A549 (cell line): Measurements from ENCODE around the gene CRYGA. TPM values are rescaled to one million over a fixed set of nuclear protein-coding genes. Genes with fewer than 3 reads are reported as not detected.

Experiments
- ATAC-seq, 2 experiments: fragments of 200-7000 bp in 1 of 2; fragments of >200 bp in 1 of 2; cut with Nextera tagmentation in 1 of 2; cut with Tn5 transposase in 1 of 2; 3 replicates each; pipeline versions ENCODE4 v1.8.0 to v1.9.1; 2018 to 2020; ENCODE audit warnings: mild to moderate bottlenecking in 1 of 2, moderate library complexity in 1 of 2
- CTCF ChIA-PET: fragments of 300-600 bp; sonication (Branson Sonifier 250); formaldehyde crosslinking; extraction: SDS; loops from one replicate; lab custom pipeline; 2021; ENCODE audit warnings: antibody characterized with exemption, inconsistent platforms; lab: Yijun Ruan, JAX
- POLR2A ChIA-PET: fragments of 350-600 bp; formaldehyde crosslinking; extraction: SDS; loops from one replicate; lab custom pipeline; 2021; ENCODE audit warnings: antibody characterized with exemption, inconsistent platforms; lab: Yijun Ruan, JAX
- DNase-seq, 2 experiments: peaks; one replicate each; pipeline versions ENCODE4 v3.0.0 to v3.0.0-alpha.2; 2011 to 2016; ENCODE audit warnings: low read depth in 1 of 2, low spot score in 1 of 2
- FAIRE-seq: peaks from 2 replicates; lab custom pipeline; 2011; peaks lifted over from hg19 to GRCh38; lab: Jason Lieb, UNC
- H3K27ac ChIP-seq, 2 experiments: fragments of >200 bp; sonication (Bioruptor Twin); formaldehyde crosslinking; 3 replicates each; pipeline ENCODE4 v1.5.1; 2016 to 2017
- H3K4me1 ChIP-seq: fragments of >200 bp; sonication (Bioruptor Twin); formaldehyde crosslinking; 3 replicates; pipeline ENCODE4 v1.6.1; 2016
- H3K4me2 ChIP-seq: fragments of >200 bp; sonication (Bioruptor Twin); formaldehyde crosslinking; 3 replicates; pipeline ENCODE4 v1.6.1; 2016
- H3K4me3 ChIP-seq: fragments of >200 bp; sonication (Bioruptor Twin); formaldehyde crosslinking; 3 replicates; pipeline ENCODE4 v1.5.1; 2016
- H3K9me3 ChIP-seq: fragments of >200 bp; sonication (Bioruptor Twin); formaldehyde crosslinking; 3 replicates; pipeline ENCODE4 v1.6.1; 2016
- CBX2 ChIP-seq: fragments of 200-600 bp; sonication (generic); IDR thresholded peaks from 2 replicates; pipeline ENCODE4 v1.6.1; 2016; ENCODE audit warnings: low read depth, mild to moderate bottlenecking, borderline replicate concordance
- CHD2 ChIP-seq: fragments of 150-350 bp; IDR thresholded peaks from 2 replicates; pipeline ENCODE4 v1.6.1; 2014; ENCODE audit warnings: low read length; ENCODE audit not compliant: partially characterized antibody
- FOSB ChIP-seq: fragments of 250-450 bp; sonication (Bioruptor Pico); IDR thresholded peaks from 2 replicates; pipeline ENCODE4 v1.5.0; 2020; ENCODE audit warnings: mild to moderate bottlenecking, moderate library complexity
- HOXB5 ChIP-seq: fragments of 250-450 bp; sonication (Bioruptor Pico); IDR thresholded peaks from 2 replicates; pipeline ENCODE4 v1.5.0; 2020; ENCODE audit warnings: mild to moderate bottlenecking, moderate library complexity
- JUNB ChIP-seq: fragments of >200 bp; sonication (Bioruptor Twin); formaldehyde crosslinking; IDR thresholded peaks from 2 replicates; pipeline ENCODE4 v1.6.1; 2016
- MAFK ChIP-seq: fragments of 450-650 bp; IDR thresholded peaks from 2 replicates; pipeline ENCODE4 v1.6.1; 2014; ENCODE audit not compliant: partially characterized antibody
- NFE2L2 ChIP-seq: fragments of 150-350 bp; conservative IDR thresholded peaks from 2 replicates; pipeline ENCODE4 v1.6.1; 2014; ENCODE audit warnings: low read length
- POLR2AphosphoS2 ChIP-seq: conservative IDR thresholded peaks from 2 replicates; pipeline ENCODE4 v1.6.1; 2012; ENCODE audit warnings: low read length, improper control_type of control experiment, inconsistent platforms
- RCOR1 ChIP-seq: fragments of 150-350 bp; IDR thresholded peaks from 2 replicates; pipeline ENCODE4 v1.6.1; 2014; ENCODE audit warnings: antibody characterized with exemption, low read length, low read depth
- TFCP2L1 ChIP-seq: fragments of 250-450 bp; sonication (Bioruptor Pico); IDR thresholded peaks from 2 replicates; pipeline ENCODE4 v1.5.0; 2021; ENCODE audit warnings: mild to moderate bottlenecking
- ZNF302 ChIP-seq: fragments of 250-450 bp; sonication (Bioruptor Pico); IDR thresholded peaks from 2 replicates; pipeline ENCODE4 v1.9.0; 2021; ENCODE audit warnings: inconsistent platforms, mild to moderate bottlenecking, moderate library complexity
- WGBS: methylation state at CpG from one replicate; pipeline ENCODE4 v1.1.6; 2017; ENCODE audit errors: missing lambda C conversion rate; 5-methylcytosine and 5-hydroxymethylcytosine counted together
- polyA minus RNA-seq: library from RNA; depleted of rRNA, polyadenylated mRNA; stranded (reverse); fragments of >200 nt; gene quantifications from 2 replicates; pipeline ENCODE4 v1.2.3, GENCODE V29; 2011; rRNA and poly(A)+ RNA removed
- polyA plus RNA-seq, 4 experiments: library from polyadenylated mRNA; depleted of rRNA in 3 of 4; stranded (reverse); fragments of >200 nt; fragmentation: RNase III in 1 of 4; extraction: RNeasy Plus Mini Kit Qiagen cat#74134 plus additional on column Dnase treatment in 1 of 4; gene quantifications; 2 replicates in 3 of 4; 3 replicates in 1 of 4; pipeline ENCODE4 v1.2.3, GENCODE V29; 2011 to 2017
- TF ChIP-seq, protein P1 (sequence below): fragments of 450-650 bp; IDR thresholded peaks from 2 replicates; pipeline ENCODE4 v1.6.1; 2014; ENCODE audit warnings: antibody characterized with exemption
- TF ChIP-seq, protein P2 (sequence below): fragments of 150-350 bp; IDR thresholded peaks from 2 replicates; pipeline ENCODE4 v1.6.1; 2014; ENCODE audit warnings: low read depth, mild to moderate bottlenecking, low read length
- TF ChIP-seq, protein P3 (sequence below): fragments of 250-450 bp; sonication (Bioruptor Pico); IDR thresholded peaks from 2 replicates; pipeline ENCODE4 v1.5.0; 2021; ENCODE audit warnings: mild to moderate bottlenecking, moderate library complexity, borderline replicate concordance
- TF ChIP-seq, protein P4 (sequence below): IDR thresholded peaks from 2 replicates; pipeline ENCODE4 v1.6.1; 2012; ENCODE audit warnings: low read depth, borderline replicate concordance

CRYGA gene, protein sequence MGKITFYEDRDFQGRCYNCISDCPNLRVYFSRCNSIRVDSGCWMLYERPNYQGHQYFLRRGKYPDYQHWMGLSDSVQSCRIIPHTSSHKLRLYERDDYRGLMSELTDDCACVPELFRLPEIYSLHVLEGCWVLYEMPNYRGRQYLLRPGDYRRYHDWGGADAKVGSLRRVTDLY
- not detected in 2 replicates for polyA plus RNA-seq (2011; rRNA removed)
- not detected in 2 replicates for polyA plus RNA-seq (2012; cell fraction: cytosol; rRNA removed)
- not detected in 2 replicates for polyA plus RNA-seq (2012; cell fraction: nucleus; rRNA removed)
- polyA plus RNA-seq (2017; fragmentation: RNase III; extraction: RNeasy Plus Mini Kit Qiagen cat#74134 plus additional on column Dnase treatment) = not detected in 3 replicates
- polyA minus RNA-seq = not detected in 2 replicates

DNA sequence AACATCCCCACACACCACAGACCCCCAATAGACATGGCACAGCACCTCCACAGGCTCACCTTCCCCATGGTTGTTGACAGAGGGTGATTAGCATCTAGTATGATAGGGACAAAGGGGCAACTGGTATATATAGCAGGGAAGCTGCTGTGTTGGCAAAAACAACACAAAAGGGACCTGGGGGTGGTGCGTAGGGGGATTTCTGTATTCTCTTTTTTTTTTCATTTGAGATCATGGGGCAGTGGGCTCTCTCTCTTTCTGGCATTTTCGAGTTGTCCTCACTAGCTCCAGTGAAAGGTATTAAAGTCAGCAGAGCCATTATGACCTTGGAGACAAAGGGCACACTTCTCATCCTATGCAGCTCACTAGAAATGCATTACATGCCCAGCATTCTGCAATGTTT lies at the start of gene CRYGA:
TSS of gene CRYGA (minus strand) at position 101 of the 400 bp plus-strand sequence. CDS start at position 68, 33 bp downstream.
- no peak for FAIRE-seq
- ATAC-seq = no peak

DNA sequence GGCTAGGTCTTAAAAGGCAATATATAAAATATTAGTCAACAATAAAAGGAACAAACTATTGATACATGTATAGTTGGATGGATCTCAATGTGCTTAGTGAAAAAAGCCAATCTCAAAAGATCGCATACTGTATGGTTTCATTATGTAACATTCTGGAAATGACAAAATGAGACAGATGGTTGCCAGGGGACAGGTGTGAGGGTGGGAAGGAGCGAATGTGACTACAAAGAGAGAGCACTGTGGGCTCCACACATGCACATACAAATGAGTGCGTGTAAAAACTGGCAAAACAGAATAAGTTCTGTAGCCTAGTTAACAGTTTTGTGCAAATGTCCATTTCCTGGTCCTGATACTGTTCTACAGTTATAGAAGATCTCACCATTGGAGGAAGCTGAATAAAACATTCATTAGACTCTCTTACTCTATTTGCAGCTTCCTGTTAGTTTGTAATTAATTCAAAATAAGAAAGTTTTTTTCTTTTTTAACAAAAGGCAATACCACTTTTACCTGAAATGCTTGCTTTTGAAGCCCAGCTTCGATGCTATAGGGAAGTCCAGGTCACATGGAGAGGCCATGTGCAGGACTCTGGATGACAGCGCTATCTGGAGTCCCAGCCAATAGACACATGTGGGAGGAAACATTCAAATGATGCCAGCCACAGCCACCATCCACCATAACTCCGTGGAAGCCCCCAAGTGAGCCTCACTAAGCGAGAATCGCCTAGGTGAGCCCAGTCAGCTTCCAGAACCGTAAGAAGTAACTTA lies 47.5 kb upstream of the CRYGA start:
- Histone ChIP-seq H3K4me3 (no peak overlapping the region), H3K9me3 (no peaks in the 10 kb centered on the region), H3K4me2 (no peak overlapping the region), H3K4me1 (no peaks in the 10 kb centered on the region), H3K27ac (no peak overlapping the region)
- no peak for DNase-seq
- WGBS = 58% methylated on average over 9 of the region's 9 CpGs
- TF ChIP-seq CHD2 (no peak), CBX2 (no peak), POLR2AphosphoS2 (no peak), NFE2L2 (no peak), TFCP2L1 (CRISPR knock-in tag) (no peak), MAFK (no peak), FOSB (CRISPR knock-in tag) (no peak), HOXB5 (CRISPR knock-in tag) (no peak)
- TF ChIP-seq, protein P1, sequence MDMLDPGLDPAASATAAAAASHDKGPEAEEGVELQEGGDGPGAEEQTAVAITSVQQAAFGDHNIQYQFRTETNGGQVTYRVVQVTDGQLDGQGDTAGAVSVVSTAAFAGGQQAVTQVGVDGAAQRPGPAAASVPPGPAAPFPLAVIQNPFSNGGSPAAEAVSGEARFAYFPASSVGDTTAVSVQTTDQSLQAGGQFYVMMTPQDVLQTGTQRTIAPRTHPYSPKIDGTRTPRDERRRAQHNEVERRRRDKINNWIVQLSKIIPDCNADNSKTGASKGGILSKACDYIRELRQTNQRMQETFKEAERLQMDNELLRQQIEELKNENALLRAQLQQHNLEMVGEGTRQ = no peak
- FAIRE-seq = no peak
- POLR2A ChIA-PET = no interaction called here
- ATAC-seq = no peak
- CTCF ChIA-PET = interaction anchor here (1.8 kb wide), 1 partner anchor 36 kb away, joined by 6 read pairs; no protein-coding TSS in a partner anchor

More for the DNA sequence above, at the start of gene CRYGA:
- 40% methylated on average over 2 of the region's 2 CpGs for WGBS
- Histone ChIP-seq H3K4me3 (no peak within 1 kb of the TSS), H3K4me2 (no peak within 1 kb of the TSS), H3K4me1 (no peaks in the 10 kb centered on the region), H3K27ac (no peak within 1 kb of the TSS), H3K9me3 (no peaks in the 10 kb centered on the region)
- ChIA-PET POLR2A (no interaction called here), CTCF (interaction anchor here (2.1 kb wide), 1 partner anchor 12 kb away, joined by 11 read pairs; no protein-coding TSS in a partner anchor)
- TF ChIP-seq, protein P1 = no peak
- TF ChIP-seq RCOR1 (no peak), ZNF302 (CRISPR knock-in tag) (no peak), JUNB (no peak)
- TF ChIP-seq, protein P2, sequence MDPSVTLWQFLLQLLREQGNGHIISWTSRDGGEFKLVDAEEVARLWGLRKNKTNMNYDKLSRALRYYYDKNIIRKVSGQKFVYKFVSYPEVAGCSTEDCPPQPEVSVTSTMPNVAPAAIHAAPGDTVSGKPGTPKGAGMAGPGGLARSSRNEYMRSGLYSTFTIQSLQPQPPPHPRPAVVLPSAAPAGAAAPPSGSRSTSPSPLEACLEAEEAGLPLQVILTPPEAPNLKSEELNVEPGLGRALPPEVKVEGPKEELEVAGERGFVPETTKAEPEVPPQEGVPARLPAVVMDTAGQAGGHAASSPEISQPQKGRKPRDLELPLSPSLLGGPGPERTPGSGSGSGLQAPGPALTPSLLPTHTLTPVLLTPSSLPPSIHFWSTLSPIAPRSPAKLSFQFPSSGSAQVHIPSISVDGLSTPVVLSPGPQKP = no peak
- TF ChIP-seq, protein P3, sequence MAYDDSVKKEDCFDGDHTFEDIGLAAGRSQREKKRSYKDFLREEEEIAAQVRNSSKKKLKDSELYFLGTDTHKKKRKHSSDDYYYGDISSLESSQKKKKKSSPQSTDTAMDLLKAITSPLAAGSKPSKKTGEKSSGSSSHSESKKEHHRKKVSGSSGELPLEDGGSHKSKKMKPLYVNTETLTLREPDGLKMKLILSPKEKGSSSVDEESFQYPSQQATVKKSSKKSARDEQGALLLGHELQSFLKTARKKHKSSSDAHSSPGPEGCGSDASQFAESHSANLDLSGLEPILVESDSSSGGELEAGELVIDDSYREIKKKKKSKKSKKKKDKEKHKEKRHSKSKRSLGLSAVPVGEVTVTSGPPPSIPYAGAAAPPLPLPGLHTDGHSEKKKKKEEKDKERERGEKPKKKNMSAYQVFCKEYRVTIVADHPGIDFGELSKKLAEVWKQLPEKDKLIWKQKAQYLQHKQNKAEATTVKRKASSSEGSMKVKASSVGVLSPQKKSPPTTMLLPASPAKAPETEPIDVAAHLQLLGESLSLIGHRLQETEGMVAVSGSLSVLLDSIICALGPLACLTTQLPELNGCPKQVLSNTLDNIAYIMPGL (CRISPR knock-in tag) = no peak
- TF ChIP-seq, protein P4, sequence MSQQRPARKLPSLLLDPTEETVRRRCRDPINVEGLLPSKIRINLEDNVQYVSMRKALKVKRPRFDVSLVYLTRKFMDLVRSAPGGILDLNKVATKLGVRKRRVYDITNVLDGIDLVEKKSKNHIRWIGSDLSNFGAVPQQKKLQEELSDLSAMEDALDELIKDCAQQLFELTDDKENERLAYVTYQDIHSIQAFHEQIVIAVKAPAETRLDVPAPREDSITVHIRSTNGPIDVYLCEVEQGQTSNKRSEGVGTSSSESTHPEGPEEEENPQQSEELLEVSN = no peak
- no peak for DNase-seq
